Adrenal gland (tissue), 12 donors: ENCODE data around the gene PHLDB3. TPM values are rescaled to one million over a fixed set of nuclear protein-coding genes. Genes with fewer than 3 reads are reported as not detected.

Experiments
- DNase-seq, 7 donors: peaks; one replicate each; pipeline ENCODE4 v3.0.0-alpha.2; 2019 to 2020
- H3K27ac ChIP-seq, 5 donors: fragments of 200-600 bp; sonication (generic) in 4 of 5; 1 replicate in 3 of 5; 2 replicates in 2 of 5; pipeline versions ENCODE4 v1.5.1 to v1.8.0; 2016 to 2020; ENCODE audit warnings: mild to moderate bottlenecking in 1 of 5
- H3K27me3 ChIP-seq: fragments of 200-600 bp; 2 replicates; pipeline ENCODE4 v1.8.0; 2021
- H3K36me3 ChIP-seq, 2 donors: fragments of 200-600 bp; replicated peaks in 1 of 2; 1 replicate in 1 of 2; 2 replicates in 1 of 2; pipeline versions ENCODE4 v1.5.1 to v1.8.0; 2018 to 2022
- H3K4me1 ChIP-seq, 2 donors: fragments of 200-600 bp; replicated peaks in 1 of 2; 1 replicate in 1 of 2; 2 replicates in 1 of 2; pipeline versions ENCODE4 v1.5.1 to v1.8.0; 2018 to 2021
- H3K4me3 ChIP-seq, 4 donors: fragments of 200-600 bp; sonication (generic) in 3 of 4; one replicate each; pipeline ENCODE4 v1.5.1; 2016 to 2018
- H3K9me3 ChIP-seq, 3 donors: fragments of 200-600 bp; sonication (generic) in 1 of 3; replicated peaks in 1 of 3; 1 replicate in 2 of 3; 2 replicates in 1 of 3; pipeline versions ENCODE4 v1.5.1 to v1.8.0; 2016 to 2021
- CTCF ChIP-seq, 6 experiments: fragments of 450-650 bp in 4 of 6; fragments of 200-600 bp in 2 of 6; sonication (generic) in 1 of 6; IDR thresholded peaks; 1 replicate in 5 of 6; 2 replicates in 1 of 6; pipeline versions ENCODE4 v1.5.1 to v1.8.0; 2016 to 2021; ENCODE audit warnings: antibody characterized with exemption in 6 of 6, mild to moderate bottlenecking in 2 of 6, moderate library complexity in 1 of 6
- POLR2A ChIP-seq, 2 donors: fragments of 450-650 bp; IDR thresholded peaks; one replicate each; pipeline ENCODE4 v1.6.1; 2017; ENCODE audit warnings: antibody characterized with exemption in 2 of 2, mild to moderate bottlenecking in 2 of 2, moderate library complexity in 1 of 2
- WGBS, 4 donors: extraction: QIAGEN DNeasy Blood & Tissue Kit in 2 of 4; methylation state at CpG; one replicate each; pipeline versions ENCODE4 v1.1.5 to v1.1.7; 2013 to 2017; 5-methylcytosine and 5-hydroxymethylcytosine counted together
- intact Hi-C, 2 donors: fragments of 100-400 bp; cut with DNase I; formaldehyde crosslinking; loops; one replicate each; pipeline versions ENCODE4 v1.14.1 to v1.15.0; 2022 to 2023
- polyA plus RNA-seq, 3 donors: library from polyadenylated mRNA; stranded (reverse); fragments of 200-250 nt in 2 of 3; fragments of 350-450 nt in 1 of 3; fragmentation: Illumina TruSeq in 1 of 3; extraction: RNeasy Lipid Tissue Mini Kit (QIAGEN cat#74804) in 1 of 3; gene quantifications; one replicate each; pipeline ENCODE4 v1.2.3, GENCODE V29; 2013 to 2014
- total RNA-seq, 9 donors: library from RNA; depleted of rRNA in 4 of 9; stranded (reverse); fragments of >200 nt in 4 of 9; fragments of 120-200 nt in 1 of 9; fragmentation: NEBNext Ultra II Directional in 1 of 9; extraction: Animal tissue kit (Norgen Biotek cat#: 25700) in 1 of 9; gene quantifications; one replicate each; pipeline versions ENCODE4 v1.1.0 to v1.2.4, GENCODE V29; 2013 to 2023
- donor health status: healthy with polysubstance abuse.
- donor health status: Bipolar disorder and iron deficiency.
- donor health status: DM: yes; HTN: yes; CAD: no.
- donor health status: DM: no; HTN: no; CAD: no.
- donor health status: DM: no; HTN: no; CAD: no.
- donor health status: DM: yes; HTN: yes; CAD: no.

PHLDB3 gene
- total and polyA plus RNA-seq, 12 donors = 1.7 to 54.5 (median 19.5) TPM

DNA sequence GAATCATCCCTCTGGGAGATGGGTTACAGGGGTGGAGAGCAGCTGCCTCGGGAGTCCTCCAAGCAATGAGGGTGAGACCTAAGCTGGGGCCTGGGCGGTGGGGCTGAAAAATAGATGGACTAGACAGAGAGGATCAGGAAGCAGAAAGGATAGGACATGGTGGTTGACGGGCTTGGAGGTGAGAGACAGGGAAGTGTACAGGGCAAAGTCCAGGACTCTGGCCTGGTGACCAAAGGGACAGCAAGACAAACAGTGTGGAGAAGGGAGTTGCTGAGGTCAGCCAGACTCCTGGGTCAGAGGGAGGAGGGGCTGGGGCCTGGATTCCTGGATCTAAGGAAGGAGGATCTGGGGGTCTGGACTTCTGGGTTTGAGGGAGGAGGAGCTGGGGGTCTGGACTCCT lies 5.5 kb downstream of the PHLDB3 start:
- H3K4me1 ChIP-seq = peaks cover 17 to 18% of the 10 kb centered on the region in 2 donors
- DNase-seq = no peak
- WGBS, 4 donors = 74 to 89% (median 77%) methylated on average over 3 of the region's 3 CpGs
- peak overlapping the region in 1 of 5 donors; percentile 21 for H3K27ac ChIP-seq
- no peaks in the 10 kb centered on the region for H3K9me3 ChIP-seq
- no peaks in the 10 kb centered on the region for H3K27me3 ChIP-seq
- intact Hi-C loops = no loop called here
- H3K4me3 ChIP-seq = no peak overlapping the region
- TF ChIP-seq CTCF (IDR thresholded peaks at IDR 0.05) (no peak), POLR2A (IDR thresholded peaks at IDR 0.05) (no peak)
- H3K36me3 ChIP-seq = peaks cover 0 to 13% of the 10 kb centered on the region in 2 donors

GRCh38 chr19:43498233-43498842 lies 6.2 kb downstream of the PHLDB3 start:
- Histone ChIP-seq H3K27me3 (no peaks in the 10 kb centered on the region), H3K4me1 (peaks cover 15 to 17% of the 10 kb centered on the region in 2 donors), H3K36me3 (peaks cover 0 to 16% of the 10 kb centered on the region in 2 donors), H3K9me3 (no peaks in the 10 kb centered on the region), H3K27ac (peak overlapping the region in 1 of 5 donors; percentile 78), H3K4me3 (no peak overlapping the region)
- TF ChIP-seq POLR2A (IDR thresholded peaks at IDR 0.05) (no peak), CTCF (IDR thresholded peaks at IDR 0.05) (no peak)
- 75 to 78% (median 76%) methylated on average over 5 of the region's 5 CpGs for WGBS, 4 donors
- no peak for DNase-seq
- intact Hi-C loops = no loop called here

GRCh38 chr19:43496960-43497359 lies 7.6 kb downstream of the PHLDB3 start:
- no peaks in the 10 kb centered on the region for H3K27me3 ChIP-seq
- H3K4me1 ChIP-seq = peaks cover 4 to 8% of the 10 kb centered on the region in 2 donors
- DNase-seq = peak; percentile 53 to 77 (median 74)
- H3K4me3 ChIP-seq = no peak overlapping the region
- TF ChIP-seq POLR2A (IDR thresholded peaks at IDR 0.05) = no peak
- TF ChIP-seq CTCF (IDR thresholded peaks at IDR 0.05) = no peak
- peak overlapping the region in 4 of 5 donors; percentile 35 to 78 (median 66) for H3K27ac ChIP-seq
- intact Hi-C loops = no loop called here
- H3K36me3 ChIP-seq = peaks cover 0 to 17% of the 10 kb centered on the region in 2 donors
- H3K9me3 ChIP-seq = no peaks in the 10 kb centered on the region
- 37 to 62% (median 59%) methylated on average over 3 to 7 of the region's 7 CpGs for WGBS, 4 donors

GRCh38 chr19:43495082-43495481 lies 9.5 kb downstream of the PHLDB3 start:
- DNase-seq = no peak
- intact Hi-C loops = no loop called here
- Histone ChIP-seq H3K27ac (no peak overlapping the region), H3K4me1 (peaks cover 0 to 8% of the 10 kb centered on the region in 2 donors), H3K36me3 (peaks cover 0 to 17% of the 10 kb centered on the region in 2 donors), H3K9me3 (no peaks in the 10 kb centered on the region), H3K27me3 (no peaks in the 10 kb centered on the region), H3K4me3 (no peak overlapping the region)
- 68 to 89% (median 85%) methylated on average over 2 to 8 of the region's 8 CpGs for WGBS, 4 donors
- TF ChIP-seq POLR2A (IDR thresholded peaks at IDR 0.05) (no peak), CTCF (IDR thresholded peaks at IDR 0.05) (no peak)
